ENCODE measurements around the gene GRHL3. TPM values are rescaled to one million over a fixed set of nuclear protein-coding genes. Genes with fewer than 3 reads are reported as not detected.

Gene GRHL3
- total and polyA plus RNA-seq, 12 donors = 0.03 TPM; not detected in 11

- no peaks in the 10 kb centered on the region for H3K36me3 ChIP-seq
- H3K4me3 ChIP-seq = no peak overlapping the region
- no peak for TF ChIP-seq CTCF (IDR thresholded peaks at IDR 0.05)
- ATAC-seq = peak in 1 of 8 donors; percentile 29
- no peak for DNase-seq
- H3K27ac ChIP-seq = no peak overlapping the region
- H3K9me3 ChIP-seq = no peaks in the 10 kb centered on the region
- peaks cover 0 to 20% (median 13%) of the 10 kb centered on the region in 9 donors for H3K4me1 ChIP-seq
- intact Hi-C loops (cut with DNase I) = no loop called here
- H3K27me3 ChIP-seq = peaks cover 0 to 56% (median 21%) of the 10 kb centered on the region in 7 donors
- WGBS, 2 donors = 79 to 85% methylated on average over 7 of the region's 7 CpGs
Measured at GRCh38 chr1:24325587-24326449, 6.7 kb downstream of the GRHL3 start.

- intact Hi-C loops (cut with DNase I) = no loop called here
- no peak overlapping the region for H3K27ac ChIP-seq
- H3K36me3 ChIP-seq = no peaks in the 10 kb centered on the region
- TF ChIP-seq CTCF (IDR thresholded peaks at IDR 0.05) = no peak
- DNase-seq = no peak
- no peak for ATAC-seq
- H3K9me3 ChIP-seq = no peaks in the 10 kb centered on the region
- peaks cover 0 to 39% (median 6%) of the 10 kb centered on the region in 7 donors for H3K27me3 ChIP-seq
- no peak overlapping the region for H3K4me3 ChIP-seq
- H3K4me1 ChIP-seq = peaks cover 0 to 3% (median under 1%) of the 10 kb centered on the region in 9 donors
Measured at GRCh38 chr1:24327486-24327885, 8.3 kb downstream of the GRHL3 start.

- intact Hi-C loops (cut with DNase I) = no loop called here
- H3K27me3 ChIP-seq = peaks cover 0 to 35% (median 3%) of the 10 kb centered on the region in 7 donors
- 73 to 82% methylated on average over 2 of the region's 2 CpGs for WGBS, 2 donors
- DNase-seq = no peak
- H3K9me3 ChIP-seq = no peaks in the 10 kb centered on the region
- ATAC-seq = no peak
- H3K4me3 ChIP-seq = no peak overlapping the region
- H3K4me1 ChIP-seq = no peaks in the 10 kb centered on the region
- H3K27ac ChIP-seq = no peak overlapping the region
- TF ChIP-seq CTCF (IDR thresholded peaks at IDR 0.05) = no peak
- H3K36me3 ChIP-seq = no peaks in the 10 kb centered on the region
Measured at GRCh38 chr1:24327891-24328290, 8.7 kb downstream of the GRHL3 start.

- H3K4me3 ChIP-seq = no peak overlapping the region
- DNase-seq = no peak
- ATAC-seq = no peak
- peaks cover 0 to 21% (median 0%) of the 10 kb centered on the region in 7 donors for H3K27me3 ChIP-seq
- no peaks in the 10 kb centered on the region for H3K9me3 ChIP-seq
- no peaks in the 10 kb centered on the region for H3K36me3 ChIP-seq
- no peak for TF ChIP-seq CTCF (IDR thresholded peaks at IDR 0.05)
- WGBS, 2 donors = 83% methylated on average over 9 of the region's 9 CpGs
- no peak overlapping the region for H3K27ac ChIP-seq
- intact Hi-C loops (cut with DNase I) = no loop called here
- H3K4me1 ChIP-seq = no peaks in the 10 kb centered on the region
Measured at GRCh38 chr1:24329331-24329730, 10.2 kb downstream of the GRHL3 start.

Measured in heart right ventricle (tissue), 16 donors.